Measurements from ENCODE around the gene EVX2. TPM values are rescaled to one million over a fixed set of nuclear protein-coding genes. Genes with fewer than 3 reads are reported as not detected.
A peak's percentile ranks its signal among the peaks of the same experiment; 100 is the strongest.

EVX2 gene
- total RNA-seq, 6 experiments from 2014 or later, result not detected

- H3K4me3 ChIP-seq, result no peak overlapping the region
- TF ChIP-seq CTCF (IDR thresholded peaks at IDR 0.05) (no peak), POLR2A (IDR thresholded peaks at IDR 0.05) (no peak)
- no peak for ATAC-seq
- peaks cover 0 to 8% (median 0%) of the 10 kb centered on the region in 4 donors for H3K4me1 ChIP-seq
- H3K36me3 ChIP-seq, result no peaks in the 10 kb centered on the region
- no peak overlapping the region for H3K27ac ChIP-seq
- H3K27me3 ChIP-seq, result peaks cover 41 to 88% of the 10 kb centered on the region in 2 donors
- H3K9me3 ChIP-seq, result no peaks in the 10 kb centered on the region
- DNase-seq, result no peak
- intact Hi-C loops (cut with DNase I), result loop anchor here (5.0 to 10.0 kb wide), 3 partner anchors 522 to 714 kb away; no protein-coding TSS in a partner anchor
- WGBS (ENCODE audit: insufficient coverage, low coverage, low lambda C conversion rate, missing lambda C conversion rate), result 8% methylated on average over 13 of the region's 13 CpGs
Measured at GRCh38 chr2:176120364-176121189, 36.8 kb upstream of the EVX2 start.

DNA sequence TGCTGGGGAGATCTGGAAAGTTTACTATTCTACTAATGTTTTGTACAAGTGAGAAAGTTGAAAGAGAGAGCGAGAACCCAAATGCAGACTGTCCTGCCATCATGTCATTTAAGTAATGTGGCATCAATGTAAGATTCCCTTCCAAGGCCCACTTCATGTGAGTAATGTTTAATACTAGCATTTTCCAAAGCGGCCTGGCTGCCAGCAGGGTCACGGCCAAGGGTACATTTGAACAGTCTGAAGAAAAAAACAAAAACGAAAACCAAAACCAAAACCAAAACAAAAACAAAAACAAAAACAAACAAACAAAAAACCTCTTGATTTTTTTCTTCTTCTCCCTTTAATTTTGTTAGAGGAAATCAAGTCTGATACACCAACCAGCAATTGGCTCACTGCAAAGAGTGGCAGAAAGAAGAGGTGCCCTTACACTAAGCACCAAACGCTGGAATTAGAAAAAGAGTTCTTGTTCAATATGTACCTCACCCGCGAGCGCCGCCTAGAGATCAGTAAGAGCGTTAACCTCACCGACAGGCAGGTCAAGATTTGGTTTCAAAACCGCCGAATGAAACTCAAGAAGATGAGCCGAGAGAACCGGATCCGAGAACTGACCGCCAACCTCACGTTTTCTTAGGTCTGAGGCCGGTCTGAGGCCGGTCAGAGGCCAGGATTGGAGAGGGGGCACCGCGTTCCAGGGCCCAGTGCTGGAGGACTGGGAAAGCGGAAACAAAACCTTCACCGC lies 35.0 kb upstream of the EVX2 start:
- peaks cover 0 to 8% (median 0%) of the 10 kb centered on the region in 4 donors for H3K4me1 ChIP-seq
- no peaks in the 10 kb centered on the region for H3K9me3 ChIP-seq
- no peak overlapping the region for H3K4me3 ChIP-seq
- H3K27me3 ChIP-seq, result peaks cover 41 to 87% of the 10 kb centered on the region in 2 donors
- H3K36me3 ChIP-seq, result no peaks in the 10 kb centered on the region
- DNase-seq (no peak), ATAC-seq (no peak)
- TF ChIP-seq CTCF (IDR thresholded peaks at IDR 0.05) (peak in 3 of 4 donors; percentile 12 to 17 (median 16)), POLR2A (IDR thresholded peaks at IDR 0.05) (no peak)
- no peak overlapping the region for H3K27ac ChIP-seq
- 11% methylated on average over 19 of the region's 24 CpGs for WGBS (ENCODE audit: insufficient coverage, low coverage, low lambda C conversion rate, missing lambda C conversion rate)
- intact Hi-C loops (cut with DNase I), result no loop called here

- H3K4me1 ChIP-seq, result peaks cover 0 to 7% (median 0%) of the 10 kb centered on the region in 4 donors
- DNase-seq, result no peak
- no peak for ATAC-seq
- no peak overlapping the region for H3K4me3 ChIP-seq
- no peaks in the 10 kb centered on the region for H3K36me3 ChIP-seq
- peaks cover 39 to 89% of the 10 kb centered on the region in 2 donors for H3K27me3 ChIP-seq
- intact Hi-C loops (cut with DNase I), result no loop called here
- 8% methylated on average over 10 of the region's 11 CpGs for WGBS (ENCODE audit: insufficient coverage, low coverage, low lambda C conversion rate, missing lambda C conversion rate)
- TF ChIP-seq POLR2A (IDR thresholded peaks at IDR 0.05), result no peak
- TF ChIP-seq CTCF (IDR thresholded peaks at IDR 0.05), result no peak
- H3K9me3 ChIP-seq, result no peaks in the 10 kb centered on the region
- no peak overlapping the region for H3K27ac ChIP-seq
Measured at GRCh38 chr2:176117823-176118371, 34.1 kb upstream of the EVX2 start.

DNA sequence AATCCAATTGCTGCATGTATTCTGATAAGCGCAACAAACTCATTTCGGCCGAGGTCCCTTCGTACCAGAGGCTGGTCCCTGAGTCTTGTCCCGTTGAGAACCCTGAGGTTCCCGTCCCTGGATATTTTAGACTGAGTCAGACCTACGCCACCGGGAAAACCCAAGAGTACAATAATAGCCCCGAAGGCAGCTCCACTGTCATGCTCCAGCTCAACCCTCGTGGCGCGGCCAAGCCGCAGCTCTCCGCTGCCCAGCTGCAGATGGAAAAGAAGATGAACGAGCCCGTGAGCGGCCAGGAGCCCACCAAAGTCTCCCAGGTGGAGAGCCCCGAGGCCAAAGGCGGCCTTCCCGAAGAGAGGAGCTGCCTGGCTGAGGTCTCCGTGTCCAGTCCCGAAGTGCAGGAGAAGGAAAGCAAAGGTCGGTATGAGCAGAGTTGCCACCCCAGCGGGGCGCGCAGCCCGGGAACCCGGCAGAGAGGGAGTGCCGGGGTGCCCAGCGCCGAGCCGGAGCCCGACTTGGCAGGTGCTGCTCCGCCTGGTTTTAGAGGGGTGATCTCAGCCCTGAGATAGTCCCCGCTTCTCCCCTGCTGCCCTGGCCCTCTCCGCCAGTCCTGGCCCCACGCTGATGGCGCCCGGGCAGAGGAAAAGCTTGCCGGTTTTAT lies 33.5 kb upstream of the EVX2 start:
- ATAC-seq, result no peak
- intact Hi-C loops (cut with DNase I), result no loop called here

More for the DNA sequence above, 33.5 kb upstream of the EVX2 start:
- 17% methylated on average over 11 of the region's 40 CpGs for WGBS (ENCODE audit: insufficient coverage, low coverage, low lambda C conversion rate, missing lambda C conversion rate)
- Histone ChIP-seq H3K36me3 (no peaks in the 10 kb centered on the region), H3K4me3 (no peak overlapping the region), H3K4me1 (peaks cover 0 to 1% (median 0%) of the 10 kb centered on the region in 4 donors), H3K9me3 (no peaks in the 10 kb centered on the region), H3K27ac (no peak overlapping the region), H3K27me3 (peaks cover 35 to 89% of the 10 kb centered on the region in 2 donors)
- TF ChIP-seq CTCF (IDR thresholded peaks at IDR 0.05) (no peak), POLR2A (IDR thresholded peaks at IDR 0.05) (no peak)
- no peak for DNase-seq
